ENCODE measurements around the gene POLR1A.
"Not testable (repeated sequence)": the region's sequence is repeated elsewhere in the genome, so short reads cannot be mapped to it uniquely, and the experiment has no call there.

Gene POLR1A

GRCh38 chr2:85995648-85996529 is 109.8 kb downstream of the POLR1A start:
- DNase-seq: no peak

DNA sequence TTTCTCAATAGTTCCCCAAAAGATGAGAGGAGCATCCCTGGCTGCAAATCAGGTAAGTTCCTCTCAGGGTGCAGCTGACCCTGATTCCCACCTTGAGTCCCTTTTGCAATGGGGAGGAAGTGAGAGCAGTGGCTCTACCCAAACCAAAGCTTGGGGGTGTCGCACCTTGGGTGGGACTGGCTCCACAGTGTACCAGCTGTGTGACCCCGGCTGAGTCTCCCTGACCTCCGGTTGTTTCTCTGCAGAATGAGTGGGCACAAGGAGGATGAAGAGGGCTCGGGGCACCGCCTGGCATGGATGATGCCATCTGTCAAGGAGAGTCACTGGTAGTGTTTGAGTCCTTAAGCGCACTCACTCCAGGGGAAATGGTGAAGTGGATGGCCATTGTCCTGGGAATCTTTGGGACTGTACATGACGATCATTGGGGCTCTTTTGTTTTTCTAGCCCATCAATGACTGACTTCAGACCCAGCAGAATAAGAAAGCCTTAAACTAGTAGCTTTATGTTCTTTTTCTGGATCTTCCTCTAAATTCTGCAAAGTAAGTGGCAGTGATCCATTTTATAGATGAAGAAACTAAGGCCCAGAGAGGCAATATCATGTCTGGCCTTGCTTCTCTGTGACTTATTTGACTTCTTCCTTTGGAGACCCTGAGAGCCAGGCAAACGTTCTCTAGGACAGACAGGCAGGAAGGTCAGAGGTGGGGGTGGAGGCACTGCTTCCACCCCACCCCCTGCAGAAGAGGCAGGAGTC is 110.6 kb downstream of the POLR1A start:
- no peak for DNase-seq

- no peak for DNase-seq
Measured at GRCh38 chr2:85994421-85994777, 111.3 kb downstream of the POLR1A start.

GRCh38 chr2:85992611-85993010 is 113.1 kb downstream of the POLR1A start:
- DNase-seq: no peak

DNA sequence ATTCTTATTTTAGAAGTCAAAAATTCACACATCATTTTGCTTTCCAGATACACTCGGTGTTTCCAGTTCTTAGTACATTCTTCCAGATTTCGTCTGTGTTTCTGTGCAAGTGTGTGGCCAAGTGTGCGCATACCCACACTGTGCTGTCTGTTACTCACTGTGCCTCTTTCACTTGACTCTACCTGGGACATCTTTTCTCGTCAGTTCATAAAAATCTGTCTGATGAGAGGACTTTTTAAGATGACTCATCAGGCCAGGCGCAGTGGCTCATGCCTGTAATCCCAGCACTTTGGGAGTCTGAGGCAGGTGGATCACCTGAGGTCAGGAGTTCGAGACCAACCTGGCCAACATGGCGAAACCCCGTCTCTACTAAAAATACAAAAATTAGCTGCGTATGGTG is 113.6 kb downstream of the POLR1A start:
- not testable (repeated sequence) for DNase-seq

DNA sequence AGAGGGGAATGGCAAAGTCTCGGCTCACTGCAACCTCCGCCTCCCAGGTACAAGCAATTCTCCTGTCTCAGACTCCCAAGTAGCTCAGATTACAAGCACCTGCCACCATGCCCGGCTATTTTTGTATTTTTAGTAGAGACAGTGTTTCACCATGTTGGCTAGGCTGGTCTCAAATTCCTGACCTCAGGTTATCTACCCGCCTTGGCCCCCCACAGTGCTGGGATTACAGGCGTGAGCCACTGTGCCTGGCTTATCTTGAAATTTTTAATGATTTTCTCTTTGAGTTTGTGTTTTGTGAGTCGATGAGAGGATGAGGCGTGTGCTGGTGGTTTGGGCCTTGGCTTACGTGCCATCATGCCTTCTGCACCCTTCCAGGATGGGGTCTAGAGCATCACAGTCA is 115.6 kb downstream of the POLR1A start:
- DNase-seq: no peak

DNA sequence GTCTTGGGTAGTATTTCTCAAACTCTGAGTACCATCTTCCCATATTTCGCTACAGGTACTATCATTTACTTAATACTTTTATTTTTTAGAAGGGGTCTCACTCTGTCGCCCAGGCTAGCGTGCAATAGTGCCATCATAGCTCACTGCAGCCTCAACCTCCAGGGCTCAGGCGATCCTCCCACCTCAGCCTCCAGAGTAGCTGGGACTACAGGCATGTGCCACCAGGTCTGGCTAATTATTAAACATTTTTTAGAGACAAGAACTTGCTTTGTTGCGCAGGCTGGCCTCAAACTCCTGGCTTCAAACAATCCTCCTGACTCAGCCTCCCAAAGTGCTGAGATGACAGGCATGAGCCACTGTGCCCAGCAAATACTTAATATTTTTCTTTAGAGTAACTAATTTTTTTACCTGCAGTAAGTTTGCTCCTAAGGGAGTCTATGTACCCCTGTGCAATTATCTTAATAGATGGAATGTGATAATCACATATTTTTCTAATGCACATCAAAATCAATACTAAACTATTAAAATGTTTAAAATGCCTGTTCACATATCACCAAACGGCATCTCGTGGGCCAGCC is 116.3 kb downstream of the POLR1A start:
- DNase-seq: no peak

GRCh38 chr2:85988914-85989270 is 116.8 kb downstream of the POLR1A start:
- no peak for DNase-seq

DNA sequence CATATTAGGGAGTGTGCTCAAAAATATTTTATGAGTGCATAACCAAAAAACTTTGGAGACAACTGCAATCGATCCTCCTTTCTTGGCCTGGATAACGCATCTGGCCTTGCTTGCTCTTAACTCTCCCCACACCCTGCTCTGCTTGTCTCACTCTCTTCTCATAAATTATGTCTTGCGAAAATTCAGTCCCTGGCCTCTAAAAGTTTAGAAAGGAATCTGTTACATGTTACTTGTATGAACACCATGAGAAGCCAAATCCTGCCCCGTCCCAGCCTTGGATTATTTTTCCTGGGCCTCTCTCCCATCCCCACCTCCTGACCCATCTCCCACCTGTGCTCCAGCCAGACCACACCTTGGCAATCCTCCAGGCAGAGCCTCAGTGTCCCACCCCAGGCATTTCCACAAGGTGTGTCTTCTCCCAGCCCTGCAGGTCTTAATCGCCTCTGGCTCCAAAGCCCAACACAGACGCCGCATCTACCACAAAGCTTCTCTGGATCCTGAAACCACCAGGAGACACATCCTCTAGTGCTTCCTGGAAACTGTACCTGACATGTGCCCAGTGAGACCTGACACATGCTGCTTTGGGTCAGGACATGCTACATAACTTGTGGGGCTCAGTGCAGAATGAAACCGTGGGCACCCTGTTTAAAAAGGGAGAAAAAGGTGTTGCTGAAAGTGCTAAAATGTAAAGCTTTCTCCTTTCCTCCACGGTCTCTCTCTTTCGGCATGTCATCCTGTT is 117.3 kb downstream of the POLR1A start:
- DNase-seq: no peak

- no peak for DNase-seq
Measured at GRCh38 chr2:85987266-85988174, 118.2 kb downstream of the POLR1A start.

DNA sequence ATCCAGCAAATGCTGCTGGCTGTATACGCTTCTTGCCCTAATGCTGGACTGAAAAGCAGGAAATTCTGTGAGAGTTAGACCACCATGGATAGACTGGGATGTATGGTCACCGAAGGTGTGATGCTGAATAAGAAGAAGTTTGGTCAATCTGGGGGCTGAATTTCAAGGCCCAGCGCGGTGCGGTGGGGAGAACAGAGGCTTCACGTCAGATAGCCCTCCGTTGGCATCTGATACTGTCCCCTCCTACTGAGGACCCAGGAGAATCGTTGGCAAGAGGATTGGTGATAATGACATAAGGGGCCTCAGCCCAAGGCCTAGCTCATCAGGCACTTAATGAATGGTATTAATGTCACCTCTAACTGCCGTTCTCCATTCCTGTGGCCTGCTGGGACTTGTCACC is 119.6 kb downstream of the POLR1A start:
- DNase-seq: no peak

DNA sequence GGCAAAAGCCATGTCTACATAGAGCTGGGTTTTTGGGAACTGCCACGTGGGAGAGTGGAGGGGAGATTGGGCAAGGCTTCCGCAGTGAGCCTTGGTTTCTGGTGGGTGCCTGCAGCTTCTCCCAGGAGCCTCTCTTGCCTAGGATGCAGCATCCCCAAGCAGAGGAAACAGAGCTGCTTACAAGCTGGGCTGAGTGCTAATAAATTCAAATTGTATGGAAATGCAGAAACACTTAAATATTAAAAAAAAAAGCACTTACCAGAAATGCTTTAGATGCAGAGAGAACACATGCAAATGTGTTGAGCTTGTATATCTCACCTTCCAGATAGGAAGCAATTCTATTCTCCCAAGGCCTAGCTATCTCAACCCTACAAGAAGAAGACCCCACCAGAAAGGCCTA is 120.9 kb downstream of the POLR1A start:
- no peak for DNase-seq

- DNase-seq: no peak
Measured at GRCh38 chr2:85983766-85984165, 121.9 kb downstream of the POLR1A start.

DNA sequence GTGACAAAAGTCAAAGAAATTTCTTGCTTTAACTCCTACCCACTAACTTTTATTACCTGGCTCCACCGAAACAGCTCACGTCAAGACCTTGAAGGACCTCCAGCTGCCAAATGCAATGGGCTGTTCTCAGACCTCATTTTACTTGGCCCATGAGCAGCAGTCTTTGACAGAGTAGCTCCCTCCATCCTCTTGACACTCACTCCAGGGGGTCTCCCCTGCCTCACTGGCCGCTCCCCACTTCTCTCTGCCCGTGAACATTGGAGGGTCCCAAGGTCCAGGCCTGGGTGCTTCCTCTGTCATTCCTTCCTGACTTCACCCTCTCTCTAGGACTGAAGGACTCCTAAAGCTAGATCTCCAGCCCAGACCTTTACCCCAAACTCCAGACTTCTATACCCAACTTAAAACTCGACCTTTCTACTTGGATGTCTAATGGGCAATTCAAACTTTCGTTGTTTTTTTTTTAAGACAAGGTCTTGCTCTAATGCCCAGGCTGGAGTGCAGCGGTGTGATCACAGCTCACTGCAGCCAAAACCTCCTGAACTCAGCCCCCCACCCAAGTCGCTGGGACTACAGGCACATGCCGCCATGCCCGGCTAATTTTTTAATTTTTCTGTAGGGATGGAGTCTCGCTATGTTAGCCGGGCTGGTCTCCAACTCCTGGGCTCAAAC is 124.0 kb downstream of the POLR1A start:
- no peak for DNase-seq

DNA sequence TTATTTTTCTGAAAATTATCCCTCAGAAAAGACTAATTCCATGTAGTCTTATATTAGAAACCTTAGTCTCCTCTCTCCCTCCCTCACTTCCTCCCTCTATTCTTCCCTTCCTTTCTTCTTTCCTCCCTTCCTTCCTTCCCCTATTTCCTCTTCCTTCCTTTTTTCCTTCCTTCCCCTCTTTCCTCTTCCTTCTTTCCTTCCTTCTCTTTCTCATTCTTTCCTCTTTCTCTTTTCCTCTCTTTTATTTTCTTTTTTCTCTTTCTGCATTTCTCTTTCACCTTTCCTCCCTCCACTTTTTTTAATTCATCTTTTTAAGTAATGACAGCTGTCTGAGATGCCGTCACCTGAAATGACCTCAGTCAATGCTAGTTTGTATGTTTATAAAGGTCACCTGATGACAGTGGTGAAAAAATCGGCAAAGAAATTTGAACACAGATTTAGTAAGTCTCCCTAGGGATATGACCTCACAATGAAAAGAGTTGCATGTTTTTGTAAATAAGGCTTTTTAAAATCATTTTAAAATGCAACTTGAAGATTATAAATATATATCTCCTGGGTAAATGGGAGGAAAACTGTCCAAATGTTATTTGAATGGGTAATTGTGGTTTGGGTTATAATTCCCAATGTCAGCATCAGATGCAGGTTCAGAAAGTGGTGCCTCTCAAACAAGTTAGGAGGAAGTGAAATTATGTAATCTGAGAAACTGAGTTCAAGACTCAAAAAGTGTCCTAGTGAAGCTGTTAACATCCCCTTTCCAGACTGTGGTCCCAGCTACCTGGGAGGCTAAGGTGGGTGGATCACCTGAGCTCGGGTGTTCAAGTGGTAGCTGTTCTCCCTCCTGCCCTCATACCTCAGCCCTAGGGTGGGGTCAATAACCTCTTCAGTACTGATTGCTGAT is 126.6 kb downstream of the POLR1A start:
- DNase-seq: no peak

GRCh38 chr2:85976106-85976920 is 129.4 kb downstream of the POLR1A start:
- DNase-seq: no peak

DNA sequence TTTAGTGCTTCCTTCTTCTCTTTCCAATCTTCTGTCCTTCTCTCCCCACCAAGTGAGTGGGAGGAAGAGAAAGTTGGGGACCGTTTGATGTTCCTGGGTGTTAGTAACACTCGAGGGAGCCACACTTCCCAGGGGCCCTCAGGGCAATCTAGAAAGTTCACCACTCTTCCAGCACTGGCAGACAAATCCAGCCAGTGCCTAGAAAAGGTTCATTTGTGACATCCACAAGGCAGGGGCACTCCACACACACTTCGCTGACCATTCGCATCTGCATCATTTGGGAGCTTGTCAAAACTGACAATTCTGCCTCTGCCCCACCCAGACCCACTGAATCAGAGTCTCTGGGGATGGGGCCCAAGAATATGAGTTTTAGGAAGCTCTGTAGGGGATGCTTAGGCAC is 130.1 kb downstream of the POLR1A start:
- DNase-seq: no peak

DNA sequence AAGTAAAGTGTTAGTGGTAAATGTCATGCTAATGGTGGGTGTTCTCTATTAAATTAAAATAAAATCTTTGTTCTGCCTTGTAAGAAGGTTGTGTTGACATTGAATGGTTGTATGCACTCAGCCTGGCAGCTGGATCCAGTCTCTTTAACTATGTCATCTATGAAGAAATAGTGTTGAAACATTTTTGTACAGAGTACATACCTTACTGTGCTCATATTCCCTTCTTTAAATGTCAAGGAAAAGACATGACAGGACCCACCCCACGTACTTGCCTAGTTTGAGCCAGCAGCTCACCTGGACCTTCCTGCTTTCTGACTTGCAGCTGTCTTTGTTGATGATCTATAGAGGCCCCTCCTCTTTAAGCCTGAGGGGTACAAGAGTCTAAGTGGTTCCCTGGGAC is 131.3 kb downstream of the POLR1A start:
- DNase-seq: no peak

- DNase-seq: no peak
Measured at GRCh38 chr2:85972355-85972754, 133.3 kb downstream of the POLR1A start.

DNA sequence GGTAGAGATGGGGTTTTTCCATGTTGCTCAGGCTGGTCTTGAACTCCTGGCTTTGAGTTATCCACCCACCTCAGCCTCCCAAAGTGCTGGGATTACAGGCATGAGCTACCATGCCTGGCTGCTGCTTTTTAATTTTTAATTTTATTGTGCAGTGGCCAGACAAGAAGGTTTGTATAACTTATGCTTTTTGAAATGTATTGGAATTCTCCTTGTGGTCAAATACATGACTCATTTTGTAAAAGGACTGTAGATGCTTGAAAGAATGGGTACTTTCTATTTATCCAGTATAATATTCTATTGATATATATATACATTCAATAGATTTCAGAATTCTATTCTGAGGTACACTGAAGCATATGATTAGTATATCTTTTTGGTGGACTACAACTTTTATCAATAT is 134.3 kb downstream of the POLR1A start:
- no peak for DNase-seq

All from activated CD4-positive, alpha-beta T cell treated with anti-CD3 and anti-CD28 coated beads, Interleukin-2, amount 50 U/mL, for 48 hours (primary cell).